GM12892 (cell line): ENCODE results near the gene MEGF9.

Experiments used
- POLR2A ChIP-seq: IDR thresholded peaks from 2 replicates; pipeline ENCODE4 v1.6.1; 2011; ENCODE audit warnings: low read depth, low read length, control low read depth
- POLR2AphosphoS5 ChIP-seq: IDR thresholded peaks from 2 replicates; pipeline ENCODE4 v1.6.1; 2011; ENCODE audit warnings: low read depth, low read length, control low read depth

- no peak for TF ChIP-seq POLR2AphosphoS5
- TF ChIP-seq POLR2A, result no peak
These were observed 16.6 kb upstream of the MEGF9 start for GRCh38 chr9:120730654-120731514.
